T47D (cell line): ENCODE measurements around the gene ZNF333.

Experiments
- DNase-seq, 2 experiments: peaks; one replicate each; pipeline versions ENCODE4 v3.0.0 to v3.0.0-alpha.2; 2011 to 2012; ENCODE audit warnings: low read depth in 1 of 2, low spot score in 1 of 2
- JUND ChIP-seq: IDR thresholded peaks from 2 replicates; pipeline ENCODE4 v1.6.1; 2012; ENCODE audit warnings: low read depth
- in situ Hi-C: cut with HindIII; loops from 2 replicates; pipeline ENCODE4 v1.10.0; 2016; ENCODE audit warnings: low sequenced_read_pairs, low pct_unique_long_range_greater_than_20kb

The ZNF333 gene

GRCh38 chr19:14674764-14675163 is 15.1 kb upstream of the ZNF333 start, which contains the start of gene ADGRE3:
Gene ADGRE3 (minus strand): TSS chr19:14674844. CDS start chr19:14674770, 74 bp downstream.
- TF ChIP-seq JUND, result no peak
- DNase-seq, result no peak

GRCh38 chr19:14676762-14677161 is 13.1 kb upstream of the ZNF333 start:
- no peak for TF ChIP-seq JUND
- in situ Hi-C loops, result no loop called here

More at GRCh38 chr19:14674764-14675163, 15.1 kb upstream of the ZNF333 start, which contains the start of gene ADGRE3:
- in situ Hi-C loops, result no loop called here

GRCh38 chr19:14677464-14677863 is 12.4 kb upstream of the ZNF333 start:
- in situ Hi-C loops, result no loop called here
- TF ChIP-seq JUND, result no peak
- DNase-seq, result no peak

More at GRCh38 chr19:14676762-14677161, 13.1 kb upstream of the ZNF333 start:
- no peak for DNase-seq

GRCh38 chr19:14678199-14678598 is 11.6 kb upstream of the ZNF333 start:
- TF ChIP-seq JUND, result no peak
- in situ Hi-C loops, result no loop called here
- no peak for DNase-seq

GRCh38 chr19:14682084-14682483 is 7.8 kb upstream of the ZNF333 start:
- DNase-seq, result no peak
- in situ Hi-C loops, result no loop called here
- TF ChIP-seq JUND, result no peak

GRCh38 chr19:14683439-14683838 is 6.4 kb upstream of the ZNF333 start:
- DNase-seq, result no peak
- in situ Hi-C loops, result no loop called here
- TF ChIP-seq JUND, result no peak

- peak; percentile 12 to 49 for DNase-seq
- TF ChIP-seq JUND, result no peak
- in situ Hi-C loops, result no loop called here
These were observed 3.4 kb upstream of the ZNF333 start for GRCh38 chr19:14686411-14686810.

- no peak for TF ChIP-seq JUND
- in situ Hi-C loops, result no loop called here
- no peak for DNase-seq
These were observed 4.9 kb downstream of the ZNF333 start for GRCh38 chr19:14694641-14695266.

GRCh38 chr19:14695471-14695870 is 5.6 kb downstream of the ZNF333 start:
- no peak for DNase-seq
- in situ Hi-C loops, result no loop called here
- TF ChIP-seq JUND, result no peak

GRCh38 chr19:14699641-14700040 is 9.8 kb downstream of the ZNF333 start:
- DNase-seq, result no peak
- in situ Hi-C loops, result no loop called here
- no peak for TF ChIP-seq JUND

GRCh38 chr19:14700711-14701375 is 11.0 kb downstream of the ZNF333 start:
- in situ Hi-C loops, result no loop called here
- DNase-seq, result no peak

GRCh38 chr19:14703833-14704232 is 14.0 kb downstream of the ZNF333 start:
- DNase-seq, result no peak
- in situ Hi-C loops, result no loop called here
- TF ChIP-seq JUND, result no peak

More at GRCh38 chr19:14700711-14701375, 11.0 kb downstream of the ZNF333 start:
- no peak for TF ChIP-seq JUND

GRCh38 chr19:14704450-14704849 is 14.6 kb downstream of the ZNF333 start:
- no peak for TF ChIP-seq JUND
- in situ Hi-C loops, result no loop called here
- DNase-seq, result no peak
